ENCODE data around the gene MIAT. TPM values are rescaled to one million over a fixed set of nuclear protein-coding genes. Genes with fewer than 3 reads are reported as not detected.

The MIAT gene
- total and polyA plus RNA-seq, 2 of the 4 experiments (the other 2 are of a cell fraction): 0.54 to 0.65 TPM

- Histone ChIP-seq H3K23ac (ENCODE audit: low read depth, low read length) (no peak overlapping the region), H3K4me1 (ENCODE audit: control insufficient read depth, insufficient read depth, low read length) (peaks cover 17% of the 10 kb centered on the region), H3K14ac (replicated peaks; ENCODE audit: low read depth, low read length) (no peak overlapping the region), H2AK9ac (replicated peaks; ENCODE audit: low read depth, low read length, poor library complexity) (no peak overlapping the region), H3K4me3 (ENCODE audit: insufficient read depth, low read depth, low read length) (no peak overlapping the region), H3K56ac (ENCODE audit: extremely low read depth, insufficient read depth, low read length) (no peak overlapping the region), H3K27ac (ENCODE audit: insufficient read depth, low read length) (no peak overlapping the region), H2BK15ac (ENCODE audit: low read depth, low read length) (no peak overlapping the region), H3K4ac (ENCODE audit: low read depth, low read length) (no peak overlapping the region), H4K91ac (ENCODE audit: insufficient read depth, low read depth, low read length) (no peak overlapping the region), H4K5ac (ENCODE audit: low read depth, low read length) (no peak overlapping the region), H3K9me1 (ENCODE audit: insufficient read depth, low read length) (peaks cover 22% of the 10 kb centered on the region), H4K8ac (ENCODE audit: low read depth in 2 of 2, low read length in 2 of 2) (no peak overlapping the region), H2BK120ac (ENCODE audit: low read depth, low read length) (no peak overlapping the region), H3K79me1 (ENCODE audit: low read depth in 1 of 2, low read length in 2 of 2) (peaks cover 35 to 75% of the 10 kb centered on the region in 2 experiments), H2BK5ac (ENCODE audit: low read depth, low read length, poor library complexity, severe bottlenecking) (no peak overlapping the region), H2AFZ (replicated peaks; ENCODE audit: low read length, poor library complexity) (no peak overlapping the region), H3K9me3 (ENCODE audit: control insufficient read depth, insufficient read depth, low read length) (0 out of 2 replicates have a peak, but pooled peaks cover 3% of the 10 kb centered on the region), H3K9ac (ENCODE audit: low read depth, low read length) (no peak overlapping the region), H2BK20ac (ENCODE audit: low read depth, low read length) (no peak overlapping the region), H3K4me2 (ENCODE audit: low read depth, low read length) (no peak overlapping the region), H3K36me3 (ENCODE audit: control insufficient read depth, insufficient read depth, low read length) (peaks cover under 1% of the 10 kb centered on the region; the same call in 1 of the 2 replicates), H3K27me3 (ENCODE audit: control insufficient read depth, insufficient read depth, low read length) (no peaks in the 10 kb centered on the region), H4K20me1 (ENCODE audit: insufficient read depth, low read length) (0 out of 2 replicates have a peak, but pooled peaks cover 3% of the 10 kb centered on the region), H2AK5ac (ENCODE audit: low read depth, low read length) (no peak overlapping the region), H3K18ac (ENCODE audit: low read depth, low read length) (no peak overlapping the region)
- no TSS peak for BruUV-seq (replicated peaks)
- no peak for TF ChIP-seq POLR2A (IDR thresholded peaks at IDR 0.05; ENCODE audit: low read depth, low read length)
- TF ChIP-seq CEBPB (IDR thresholded peaks at IDR 0.05; ENCODE audit: low read depth, low read length): no peak
- no peak for TF ChIP-seq USF2 (IDR thresholded peaks at IDR 0.05; ENCODE audit: low read depth, low read length)
- TF ChIP-seq RAD21 (IDR thresholded peaks at IDR 0.05; ENCODE audit: low read length): no peak
- TF ChIP-seq ELK1 (IDR thresholded peaks at IDR 0.05; ENCODE audit: borderline replicate concordance, low read depth, low read length): no peak
- TF ChIP-seq CTCF (conservative IDR thresholded peaks at IDR 0.05; ENCODE audit: low read depth, low read length): no peak
- no peak for TF ChIP-seq MAFK (IDR thresholded peaks at IDR 0.05; ENCODE audit: low read depth, low read length)
- no peak for TF ChIP-seq MAZ (IDR thresholded peaks at IDR 0.05; ENCODE audit: borderline replicate concordance, low read depth, low read length)
- no peak for TF ChIP-seq MXI1 (IDR thresholded peaks at IDR 0.05; ENCODE audit: borderline replicate concordance, low read depth, low read length)
- no peak for TF ChIP-seq BHLHE40 (IDR thresholded peaks at IDR 0.05; ENCODE audit: low read depth, low read length)
- no peak for TF ChIP-seq NFE2L2 (IDR thresholded peaks at IDR 0.05; ENCODE audit: low read depth, low read length)
- TF ChIP-seq SMC3 (IDR thresholded peaks at IDR 0.05; ENCODE audit: low read depth, low read length): no peak
- no peak for TF ChIP-seq RCOR1 (IDR thresholded peaks at IDR 0.05; ENCODE audit: insufficient replicate concordance, low read length)
- no peak for TF ChIP-seq CHD1 (IDR thresholded peaks at IDR 0.05; ENCODE audit: low read depth, low read length)
- no peak for TF ChIP-seq FOS (IDR thresholded peaks at IDR 0.05; ENCODE audit: low read depth, low read length)
- TF ChIP-seq RFX5 (IDR thresholded peaks at IDR 0.05; ENCODE audit: low read depth, low read length): no peak
- CTCF ChIA-PET: interaction anchor here (1.8 kb wide), 1 partner anchor 16 kb away, joined by 5 read pairs; no protein-coding TSS in a partner anchor
- POLR2A ChIA-PET (ENCODE audit: unreplicated experiment): no interaction called here
- intact Hi-C loops (cut with micrococcal nuclease): loop anchor here (5.0 to 10.0 kb wide), 4 partner anchors 218 to 730 kb away; no protein-coding TSS in a partner anchor
- DNase-seq (no peak), ATAC-seq (ENCODE audit: low read depth) (no peak)
- whole genome bisulfite sequencing, 2 experiments (ENCODE audit: extremely low coverage in 2 of 2, insufficient read length in 1 of 2): no CpG with 5 or more reads among the region's 5 CpGs
- in situ Hi-C loops (cut with MboI; ENCODE audit: low sequenced_read_pairs): no loop called here
- dilution Hi-C loops (cut with HindIII; ENCODE audit: low sequenced_read_pairs, unreplicated experiment): no loop called here
These were observed 19.8 kb downstream of the MIAT start for GRCh38 chr22:26677217-26677616.

Data from IMR-90 (cell line).